Hypothalamus (tissue), 51 donors: ENCODE data around the gene ARSB.

Experiments
- DNase-seq, 51 donors: peaks; one replicate each; lab custom pipeline; 2025; lab: John Stamatoyannopoulos, UW

Gene ARSB

GRCh38 chr5:78760366-78760765, 224.7 kb downstream of the ARSB start:
- DNase-seq = no peak

- no peak for DNase-seq
Observed at GRCh38 chr5:78758169-78758839, 226.8 kb downstream of the ARSB start.

DNA sequence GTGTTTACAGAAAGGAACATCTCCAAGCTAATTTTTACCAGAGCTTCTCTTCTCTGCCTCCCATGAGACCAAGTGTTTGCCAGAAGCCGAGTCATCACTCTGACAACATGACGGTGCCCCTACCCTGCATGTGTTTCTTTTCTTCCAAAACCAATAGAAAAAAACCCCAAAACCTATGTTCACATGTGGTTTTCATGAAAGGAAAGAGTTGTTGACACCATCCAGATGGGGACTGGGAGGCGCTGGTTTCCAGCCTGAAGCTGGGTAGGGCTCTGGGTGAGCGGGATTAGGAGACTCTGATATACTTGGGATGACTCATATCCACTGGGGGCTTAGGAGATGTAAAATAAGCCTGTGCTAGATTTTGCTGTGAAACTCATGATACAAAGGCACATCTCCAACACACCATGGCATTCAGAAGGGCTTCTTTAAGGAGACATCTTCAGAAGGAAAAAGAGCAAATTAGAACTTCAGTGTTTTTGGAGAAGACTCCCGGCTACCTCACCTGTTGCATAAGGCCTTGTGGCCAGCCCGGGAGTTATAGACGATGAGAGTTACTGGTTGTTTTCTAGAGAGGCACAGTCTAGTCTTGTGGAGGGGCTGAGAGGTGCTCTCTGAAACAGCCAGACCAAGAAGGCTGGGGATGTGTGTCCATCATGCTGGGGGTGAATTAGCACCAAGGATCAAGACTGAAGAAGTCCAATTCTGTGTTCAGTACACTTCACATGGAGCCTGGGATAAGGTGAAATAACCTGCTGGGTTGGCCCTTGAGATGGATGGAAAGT, 227.6 kb downstream of the ARSB start:
- peak in 1 of 51 donors; percentile 7 for DNase-seq

DNA sequence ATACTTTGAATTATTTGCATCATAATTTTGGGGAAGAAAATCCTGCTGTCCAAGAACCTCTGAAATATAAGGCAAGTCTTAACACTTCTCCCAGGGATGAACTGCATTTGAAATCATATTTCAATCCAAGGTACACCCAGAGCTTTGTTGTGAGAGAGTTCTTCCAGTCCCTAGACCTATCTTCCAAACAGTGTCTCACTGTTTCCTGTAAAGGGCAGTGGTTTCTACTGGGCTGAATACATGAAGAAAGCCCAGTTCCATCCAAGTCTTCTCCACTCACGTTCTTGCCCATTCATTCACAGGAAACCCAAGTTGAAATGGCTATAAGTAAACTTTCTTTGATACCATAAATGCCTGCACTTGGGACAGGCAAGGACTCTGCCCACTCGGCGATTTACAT, 228.3 kb downstream of the ARSB start:
- DNase-seq = no peak

DNA sequence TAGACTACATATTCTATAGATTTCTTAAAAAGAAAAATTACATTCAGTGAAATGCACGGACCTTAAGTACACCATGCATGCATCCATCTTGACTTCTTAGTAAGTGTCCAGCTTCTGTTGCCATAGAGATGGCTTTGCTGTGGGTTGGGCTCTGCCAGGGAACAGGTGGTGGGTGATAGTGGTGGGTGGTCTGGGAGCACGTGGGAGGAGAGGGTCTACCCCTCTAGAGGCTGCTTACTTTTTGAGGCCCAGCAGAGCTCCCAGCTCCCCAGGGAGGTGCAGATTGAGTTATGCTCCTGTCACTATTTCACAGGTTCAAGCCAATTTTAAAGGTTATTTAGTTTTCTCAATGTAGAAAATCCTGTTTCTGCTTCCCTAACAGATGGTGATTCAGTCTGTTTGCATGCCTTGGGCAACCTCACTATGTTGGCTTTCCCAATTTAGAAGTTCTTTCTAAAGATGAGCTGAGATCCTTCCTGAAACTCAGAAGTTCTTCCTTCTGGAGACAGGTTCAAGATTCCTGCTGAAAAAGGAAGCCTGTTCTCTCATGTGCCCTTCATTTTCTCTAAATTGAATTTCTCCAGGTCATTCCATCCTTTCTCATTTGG, 229.2 kb downstream of the ARSB start:
- no peak for DNase-seq

GRCh38 chr5:78754655-78755054, 230.5 kb downstream of the ARSB start:
- no peak for DNase-seq

DNA sequence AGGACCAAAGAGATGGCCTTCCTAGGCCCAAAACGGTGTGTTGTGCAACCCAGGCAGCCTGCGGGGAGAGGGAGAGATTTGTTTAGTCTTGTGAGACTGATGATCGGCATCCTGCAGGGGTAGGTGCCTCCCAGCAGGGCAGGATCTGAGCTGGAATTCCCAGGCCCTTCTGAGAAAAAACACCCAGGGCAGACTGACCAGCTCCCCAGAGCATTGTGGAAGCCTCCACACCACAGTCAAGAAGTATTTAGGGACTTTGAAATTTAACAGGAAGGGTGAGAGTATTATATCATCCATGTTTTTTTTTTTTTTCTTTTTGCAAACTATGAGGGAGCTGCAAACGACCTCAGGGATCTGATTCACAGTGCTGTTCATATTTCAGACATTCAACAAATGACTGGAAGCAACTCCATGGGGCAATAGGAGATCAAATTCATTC, 232.0 kb downstream of the ARSB start:
- no peak for DNase-seq

DNA sequence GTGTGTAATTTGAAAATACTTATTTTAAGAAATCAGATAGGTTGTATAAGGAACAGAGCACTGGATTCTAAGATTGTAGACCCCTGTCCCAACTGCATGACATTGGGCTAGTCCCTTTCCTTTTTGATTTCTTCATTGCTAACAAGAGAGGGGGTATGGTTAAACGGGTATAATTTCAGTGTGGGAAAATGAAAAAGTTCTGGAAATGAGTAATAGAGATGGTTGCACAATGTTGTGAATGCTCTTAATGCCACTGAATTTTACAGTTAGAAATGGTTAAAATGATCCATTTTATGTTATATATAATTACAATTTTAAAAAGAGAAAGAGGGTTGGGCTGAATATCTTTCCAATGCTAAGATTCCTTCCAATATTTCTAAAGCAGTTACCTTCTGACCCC, 233.2 kb downstream of the ARSB start:
- DNase-seq = no peak

DNA sequence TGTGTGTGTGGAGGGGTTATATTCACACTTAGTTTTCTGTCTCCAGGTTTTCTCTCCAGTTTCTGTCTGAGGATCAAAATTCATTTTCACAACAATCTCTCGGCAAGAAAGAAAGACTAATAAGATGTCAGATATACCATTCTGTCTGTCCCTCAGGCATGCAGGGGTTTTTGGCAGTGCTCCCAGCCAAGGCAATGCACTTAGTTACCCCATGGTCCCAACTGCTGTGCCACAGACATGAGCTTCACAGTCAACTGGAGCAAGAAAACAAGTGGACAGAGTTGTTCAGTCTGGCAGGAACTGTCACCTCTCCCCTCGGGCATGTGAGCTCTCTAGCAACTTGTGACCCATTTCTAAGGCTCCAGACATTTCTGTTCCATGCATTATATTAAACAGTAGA, 234.8 kb downstream of the ARSB start:
- no peak for DNase-seq

- peak in 6 of 51 donors; percentile 0 to 9 (median 5) for DNase-seq
Observed at GRCh38 chr5:78747705-78748359, 237.3 kb downstream of the ARSB start.

- peak in 12 of 51 donors; percentile 1 to 42 (median 8) for DNase-seq
Observed at GRCh38 chr5:78747055-78747454, 238.1 kb downstream of the ARSB start.

GRCh38 chr5:78746021-78746770, 238.9 kb downstream of the ARSB start:
- DNase-seq = peak in 1 of 51 donors; percentile 0

DNA sequence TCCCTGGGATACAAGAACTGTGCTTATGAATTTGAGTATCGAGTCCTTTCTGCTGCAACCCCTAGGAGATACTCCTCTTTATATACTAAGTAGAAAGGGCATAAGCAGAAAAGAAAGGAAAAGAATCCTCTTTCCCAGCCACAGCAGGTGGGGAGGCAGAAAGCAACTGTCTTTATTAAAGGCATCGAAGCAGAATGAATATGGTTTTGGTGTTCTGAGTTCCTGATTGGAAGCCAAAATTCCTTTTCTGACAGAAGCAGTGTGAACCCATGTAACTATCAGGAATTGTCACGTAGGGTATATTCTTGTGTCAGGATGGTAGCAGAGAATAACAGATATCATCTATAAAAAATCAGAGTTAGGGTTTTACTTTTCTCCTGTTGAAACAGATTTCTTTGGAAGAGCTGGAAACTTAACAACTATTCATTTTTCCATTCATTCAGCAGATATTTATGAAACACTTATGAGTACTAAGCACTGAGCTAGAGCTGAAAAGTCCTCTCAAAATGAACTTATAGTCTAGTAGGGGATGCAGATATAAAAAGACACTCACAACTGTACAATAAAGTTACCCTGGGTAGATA, 240.1 kb downstream of the ARSB start:
- no peak for DNase-seq

- no peak for DNase-seq
Observed at GRCh38 chr5:78741019-78741418, 244.1 kb downstream of the ARSB start.

DNA sequence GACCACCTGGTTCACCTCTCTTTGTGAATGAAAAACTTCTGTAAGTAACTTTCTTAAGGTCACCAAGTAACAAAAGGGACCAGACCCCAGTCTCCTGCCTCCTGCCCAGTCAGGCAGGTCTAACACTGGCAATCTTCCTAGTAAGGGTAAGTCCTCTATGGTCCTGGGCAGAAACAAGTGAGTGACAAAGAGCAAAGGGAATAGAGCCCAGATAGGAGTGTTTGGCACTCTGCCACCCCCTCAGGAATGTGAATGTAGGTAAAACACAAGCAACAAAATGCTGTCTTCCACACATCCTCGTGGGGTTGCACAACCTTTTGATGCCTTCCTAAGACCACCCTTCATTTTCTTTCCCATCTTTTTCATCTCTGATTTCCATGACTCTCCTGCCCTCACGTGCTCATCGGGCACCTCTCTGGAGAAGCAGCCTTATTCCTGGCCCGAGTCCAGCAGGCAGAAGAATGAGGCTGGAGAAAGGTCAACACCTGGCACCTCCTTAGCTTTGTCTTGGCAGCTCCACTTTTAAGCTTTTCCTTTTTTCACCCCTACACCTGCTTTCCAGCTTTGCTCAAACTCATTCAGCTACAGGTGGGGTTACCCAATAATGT, 246.3 kb downstream of the ARSB start:
- no peak for DNase-seq

- DNase-seq = no peak
Observed at GRCh38 chr5:78738104-78738503, 247.0 kb downstream of the ARSB start.

GRCh38 chr5:78735834-78736463, 249.2 kb downstream of the ARSB start:
- no peak for DNase-seq

DNA sequence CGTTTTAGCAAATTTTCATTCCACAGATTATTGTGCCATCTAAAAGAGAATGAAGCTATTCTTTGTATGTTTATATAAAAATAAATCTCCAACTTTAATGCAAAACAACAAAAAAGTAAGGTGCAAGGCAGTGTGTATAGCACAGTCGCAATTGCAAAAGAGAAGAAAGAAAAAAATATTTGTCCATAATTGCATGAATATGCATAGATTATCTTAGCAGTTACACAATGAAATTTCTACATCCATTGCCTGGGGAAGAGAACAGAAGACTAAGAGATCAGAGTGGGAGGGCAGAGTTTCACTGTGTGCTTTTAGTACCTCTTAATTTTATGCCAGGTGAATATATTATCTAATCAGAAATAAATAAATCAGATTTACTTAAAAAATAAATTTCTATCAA, 250.2 kb downstream of the ARSB start:
- no peak for DNase-seq
